IPS-18c (cell line): ENCODE measurements around the gene RIOK2.
"Not testable (repeated sequence)": the region's sequence is repeated elsewhere in the genome, so short reads cannot be mapped to it uniquely, and the experiment has no call there.

Source experiments
- H3K4me3 ChIP-seq: 2 replicates; pipeline ENCODE4 v1.7.0; 2013; ENCODE audit warnings: low read depth, mild to moderate bottlenecking, low read length, moderate library complexity; ENCODE audit not compliant: insufficient read depth
- H3K9me3 ChIP-seq: one replicate; pipeline ENCODE4 v1.6.1; 2013; ENCODE audit warnings: mild to moderate bottlenecking, low read length, moderate library complexity; ENCODE audit not compliant: control insufficient read depth, insufficient read depth

The RIOK2 gene

GRCh38 chr5:97141031-97141430 is 42.0 kb downstream of the RIOK2 start:
- Histone ChIP-seq H3K4me3 (no peak overlapping the region), H3K9me3 (no peaks in the 10 kb centered on the region)

DNA sequence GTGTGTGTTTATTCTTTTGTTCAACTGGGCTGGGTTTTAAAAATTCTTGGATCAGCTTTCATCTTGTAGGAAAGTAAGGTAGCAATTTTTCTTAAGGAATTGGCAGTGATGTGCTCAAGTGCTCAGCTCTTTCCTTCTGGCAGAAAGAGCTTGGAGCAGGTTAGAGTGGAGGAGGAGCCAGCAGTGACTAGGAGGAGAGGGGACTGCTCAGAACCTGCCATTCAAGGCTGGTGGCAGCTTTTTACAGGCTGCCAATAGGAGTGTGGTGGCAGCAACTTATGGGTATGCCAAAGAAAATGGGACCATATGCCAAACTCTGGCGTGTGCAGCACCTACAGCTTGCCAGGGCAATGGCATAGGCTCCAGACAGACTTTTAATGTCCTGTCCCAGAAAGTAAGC is 42.8 kb downstream of the RIOK2 start:
- H3K4me3 ChIP-seq, H3K9me3 ChIP-seq: not testable (repeated sequence)

DNA sequence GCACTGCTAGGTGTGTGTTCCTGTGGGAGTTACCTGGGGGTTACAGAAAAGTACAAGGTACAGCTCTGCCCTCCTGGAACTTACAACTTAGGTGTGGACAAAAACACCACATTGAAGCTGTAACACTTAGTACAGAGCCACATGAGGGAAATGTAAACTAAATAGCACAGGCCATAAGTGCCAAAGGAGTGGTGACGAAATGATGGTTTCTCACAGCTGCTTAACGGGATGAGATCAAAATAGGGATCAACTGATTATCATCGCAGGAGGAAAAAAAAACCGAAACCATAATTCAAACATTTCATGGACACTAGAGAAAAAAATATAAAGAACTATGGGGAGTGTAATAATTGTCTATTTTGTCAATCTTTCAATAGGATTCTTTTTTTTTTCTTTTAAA is 46.6 kb downstream of the RIOK2 start:
- Histone ChIP-seq H3K4me3 (no peak overlapping the region), H3K9me3 (no peaks in the 10 kb centered on the region)

DNA sequence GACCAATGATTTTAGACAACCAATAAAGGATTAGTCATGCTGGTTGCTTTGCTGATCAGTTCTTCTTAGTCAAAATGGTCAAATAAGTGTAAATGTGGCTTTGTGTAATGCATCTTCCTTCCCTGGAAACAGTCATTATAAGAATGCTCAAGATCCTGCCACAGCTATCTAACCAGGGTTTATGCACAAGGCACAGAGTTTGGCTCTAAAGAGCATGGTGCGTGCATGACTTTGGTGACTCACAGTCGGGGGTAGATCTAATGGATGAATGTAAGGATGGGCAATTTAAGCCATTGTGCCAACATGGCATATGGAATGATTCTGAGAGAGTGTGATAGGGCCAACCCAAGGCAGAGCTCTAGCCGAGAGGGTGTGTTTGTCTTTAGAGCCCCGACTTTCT is 47.2 kb downstream of the RIOK2 start:
- no peak overlapping the region for H3K4me3 ChIP-seq
- H3K9me3 ChIP-seq = no peaks in the 10 kb centered on the region

DNA sequence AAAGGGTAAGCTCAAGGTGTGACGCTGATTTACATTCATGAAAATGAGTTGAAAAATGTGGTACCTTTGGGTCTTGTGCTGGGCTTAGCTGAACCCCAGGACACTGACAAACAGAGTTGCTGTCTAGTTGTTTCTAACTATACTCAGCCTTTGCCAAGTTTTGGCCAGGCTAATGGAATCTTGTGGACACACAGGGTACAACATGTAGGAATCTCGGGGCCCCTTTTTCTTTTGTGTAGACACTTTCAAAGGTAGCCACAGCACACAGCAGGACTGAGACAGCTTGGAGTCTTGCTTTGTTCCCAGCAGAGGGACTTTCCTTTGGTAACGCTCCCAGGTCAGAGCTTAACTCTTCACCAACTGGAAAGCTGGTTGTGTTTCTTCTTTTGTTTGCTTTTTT is 48.4 kb downstream of the RIOK2 start:
- H3K9me3 ChIP-seq = no peaks in the 10 kb centered on the region
- H3K4me3 ChIP-seq = no peak overlapping the region

DNA sequence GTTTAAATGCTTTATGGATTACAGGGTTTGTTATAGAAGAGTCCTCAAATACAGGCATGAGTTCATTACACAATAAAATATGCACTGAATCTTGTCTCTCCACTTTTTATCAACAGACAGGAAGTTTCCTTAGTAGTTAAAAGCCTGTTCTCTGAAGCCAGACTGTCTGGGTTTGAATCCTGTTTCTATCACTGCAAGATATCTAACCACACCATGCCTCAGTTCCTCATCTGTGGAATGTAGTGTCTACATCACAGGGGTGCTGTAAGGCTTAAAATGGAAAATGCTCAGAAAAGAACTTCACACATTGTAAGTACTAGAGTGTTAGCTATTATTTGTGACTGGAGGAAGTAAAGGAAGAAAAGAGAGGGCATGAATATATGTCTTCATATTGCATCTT is 49.9 kb downstream of the RIOK2 start:
- Histone ChIP-seq H3K4me3 (no peak overlapping the region), H3K9me3 (no peaks in the 10 kb centered on the region)

GRCh38 chr5:97131921-97132320 is 51.1 kb downstream of the RIOK2 start:
- Histone ChIP-seq H3K9me3 (no peaks in the 10 kb centered on the region), H3K4me3 (no peak overlapping the region)

DNA sequence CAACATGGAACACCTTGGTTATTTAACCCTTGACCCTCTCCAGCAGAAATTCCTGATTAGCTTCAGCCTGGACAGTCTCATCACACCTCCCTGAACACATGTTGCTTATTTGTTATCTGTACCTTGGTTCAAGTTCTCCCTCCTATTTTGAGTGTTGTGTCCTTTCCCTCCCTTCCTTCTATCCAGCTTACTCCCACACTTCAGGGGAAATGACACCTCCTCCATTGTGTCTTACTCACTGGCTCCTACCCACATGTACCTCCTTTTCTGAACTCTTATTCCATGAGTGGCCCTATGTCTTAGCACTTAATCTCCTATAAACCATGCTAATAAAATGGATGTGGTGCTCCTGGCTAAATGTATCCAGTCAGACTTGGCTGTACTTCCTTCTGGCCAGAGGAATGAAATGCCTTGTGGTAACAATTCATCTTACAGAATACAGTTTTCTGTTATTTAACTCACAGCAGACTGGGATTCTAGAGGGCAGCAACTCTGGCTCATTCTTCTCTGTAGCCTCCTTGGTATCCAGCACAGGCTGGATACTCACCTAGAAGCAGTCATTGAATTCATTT is 51.8 kb downstream of the RIOK2 start:
- Histone ChIP-seq H3K9me3 (no peaks in the 10 kb centered on the region), H3K4me3 (no peak overlapping the region)

DNA sequence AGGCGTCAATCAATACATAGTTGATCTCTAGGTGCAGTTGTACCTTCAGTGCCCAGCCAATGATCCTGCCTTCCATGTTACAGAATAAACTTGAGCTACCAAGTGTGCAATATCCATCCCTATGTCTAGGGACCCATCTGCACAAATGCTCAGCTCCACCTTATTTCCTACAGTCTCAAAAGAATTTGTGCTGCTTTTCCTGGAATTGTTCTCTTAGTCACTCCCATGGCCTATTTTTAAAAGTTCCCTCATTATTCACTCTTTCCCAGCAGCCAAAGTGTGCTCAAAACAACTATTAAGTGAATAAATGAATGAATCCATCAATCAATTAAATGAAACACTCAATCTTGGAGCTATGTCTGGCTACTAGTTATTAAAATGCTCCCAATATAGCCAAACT is 55.3 kb downstream of the RIOK2 start:
- Histone ChIP-seq H3K4me3 (no peak overlapping the region), H3K9me3 (no peaks in the 10 kb centered on the region)

- no peaks in the 10 kb centered on the region for H3K9me3 ChIP-seq
- H3K4me3 ChIP-seq = no peak overlapping the region
These were observed 57.8 kb downstream of the RIOK2 start for GRCh38 chr5:97125125-97125683.

DNA sequence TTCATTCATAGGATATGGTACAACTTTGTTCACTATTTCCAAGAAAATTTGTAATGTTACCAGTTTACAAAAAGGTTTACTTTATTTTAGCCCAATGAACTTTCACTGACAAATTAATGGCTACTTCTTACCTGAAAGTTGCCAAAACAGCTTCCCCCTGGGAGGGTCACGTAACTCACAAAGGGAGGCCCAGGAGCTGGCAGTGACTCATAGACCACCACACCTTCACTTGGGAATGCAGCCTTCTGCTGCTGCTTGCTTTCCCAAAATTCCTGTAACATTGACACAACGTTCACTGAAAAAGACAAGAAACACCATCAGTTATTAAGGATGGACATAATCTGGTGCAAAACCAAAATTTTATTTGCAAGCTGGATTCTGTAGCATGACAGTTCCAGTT is 58.7 kb downstream of the RIOK2 start:
- no peak overlapping the region for H3K4me3 ChIP-seq

GRCh38 chr5:97121848-97122247 is 61.2 kb downstream of the RIOK2 start:
- Histone ChIP-seq H3K9me3 (no peaks in the 10 kb centered on the region), H3K4me3 (no peak overlapping the region)

More for the DNA sequence above, 58.7 kb downstream of the RIOK2 start:
- no peaks in the 10 kb centered on the region for H3K9me3 ChIP-seq

DNA sequence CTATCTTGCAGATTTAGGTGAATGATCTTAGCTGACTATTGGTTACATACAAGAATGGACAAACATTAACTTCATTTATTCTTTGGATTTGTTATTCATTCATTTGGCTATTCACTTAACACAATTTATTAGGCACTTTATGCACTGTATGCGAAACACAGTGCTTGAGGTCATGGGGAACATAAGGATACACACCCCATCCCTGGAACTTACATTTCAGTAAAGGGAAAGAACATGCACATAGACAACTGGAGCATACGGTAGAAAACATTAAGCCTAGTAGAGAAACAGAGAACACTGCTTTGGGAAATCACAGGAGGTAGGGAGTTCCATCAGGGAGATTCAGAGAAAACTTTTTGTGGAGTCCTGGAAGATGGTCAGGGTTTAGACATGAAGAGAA is 62.9 kb downstream of the RIOK2 start:
- Histone ChIP-seq H3K4me3 (no peak overlapping the region), H3K9me3 (no peaks in the 10 kb centered on the region)

- Histone ChIP-seq H3K9me3 (no peaks in the 10 kb centered on the region), H3K4me3 (no peak overlapping the region)
These were observed 64.0 kb downstream of the RIOK2 start for GRCh38 chr5:97119007-97119390.

DNA sequence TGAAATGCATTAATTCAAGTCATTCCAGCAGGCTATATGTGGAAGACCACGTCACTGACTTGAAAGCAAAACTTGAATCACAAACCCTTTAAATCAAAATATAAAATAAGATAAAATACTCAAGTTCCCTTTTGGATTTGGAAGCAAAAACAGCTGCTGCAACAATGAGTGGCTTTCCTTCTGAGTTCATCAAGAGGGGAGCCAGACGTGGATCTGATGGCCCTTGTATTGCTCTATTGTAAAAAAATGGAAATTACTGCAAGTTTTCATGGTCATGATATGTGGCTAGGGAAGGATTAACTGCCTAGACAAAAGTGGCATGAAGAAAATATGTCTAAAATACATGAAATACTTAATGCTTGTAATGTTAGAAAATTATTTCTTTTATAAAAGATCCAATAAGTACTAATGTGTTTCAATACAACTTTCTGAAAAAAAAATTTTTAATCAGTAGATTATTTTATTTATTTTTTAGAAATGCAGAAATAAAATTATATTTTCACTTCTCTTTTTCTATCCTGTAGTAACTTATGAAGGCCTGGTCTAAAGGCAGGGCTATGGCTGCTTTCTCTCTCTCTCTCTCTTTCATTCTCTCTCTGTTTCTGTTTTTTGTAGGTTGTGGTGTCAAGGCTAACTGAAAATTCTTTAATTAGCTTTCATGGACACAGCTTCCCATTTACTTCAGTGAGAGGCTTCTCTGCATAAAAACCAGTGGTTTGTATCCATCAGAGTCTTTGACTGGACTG is 64.6 kb downstream of the RIOK2 start:
- H3K4me3 ChIP-seq = no peak overlapping the region
- no peaks in the 10 kb centered on the region for H3K9me3 ChIP-seq

- H3K4me3 ChIP-seq = no peak overlapping the region
- H3K9me3 ChIP-seq = peaks cover 2% of the 10 kb centered on the region
These were observed 67.1 kb downstream of the RIOK2 start for GRCh38 chr5:97115932-97116331.

DNA sequence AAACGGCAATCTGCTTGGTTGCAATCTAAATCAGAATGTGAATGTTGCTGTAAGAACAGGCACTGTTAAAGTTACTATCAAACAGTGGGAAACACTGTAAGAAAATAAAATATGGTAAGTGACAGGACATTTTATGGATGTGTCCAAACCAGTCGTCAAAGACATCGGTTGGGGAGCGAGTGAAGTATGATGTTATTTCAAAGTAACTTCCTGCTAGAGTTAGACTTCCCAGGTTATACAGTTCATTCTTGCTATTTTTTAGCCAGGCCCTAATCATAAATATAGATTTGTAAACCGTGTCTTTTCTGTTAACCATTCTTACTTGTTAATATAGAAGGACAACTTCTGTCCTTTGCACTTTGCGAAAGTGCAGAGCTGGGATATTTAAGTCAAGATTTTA is 70.8 kb downstream of the RIOK2 start:
- Histone ChIP-seq H3K4me3 (no peak overlapping the region), H3K9me3 (peaks cover 2% of the 10 kb centered on the region)

DNA sequence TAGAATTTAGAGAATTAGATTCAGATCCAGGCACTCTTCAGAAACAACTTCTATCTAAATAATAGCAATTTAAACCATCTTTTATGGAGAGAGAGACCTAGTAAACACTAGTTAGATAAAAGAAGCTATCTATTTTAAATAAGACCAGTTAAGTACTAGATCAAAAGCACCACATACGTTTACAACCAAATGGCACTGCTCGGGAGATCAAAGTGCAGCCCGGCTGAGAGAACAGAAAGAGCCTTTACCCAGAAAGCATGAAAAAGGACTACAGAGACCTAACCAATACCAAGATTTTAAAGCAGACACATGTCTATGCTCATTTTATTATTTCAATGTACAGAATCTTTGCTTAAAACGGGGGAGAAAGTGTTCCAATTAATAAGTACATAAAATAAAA is 71.4 kb downstream of the RIOK2 start:
- H3K9me3 ChIP-seq = peaks cover 2% of the 10 kb centered on the region

GRCh38 chr5:97111004-97111403 is 72.0 kb downstream of the RIOK2 start:
- no peak overlapping the region for H3K4me3 ChIP-seq
- H3K9me3 ChIP-seq = peaks cover 2% of the 10 kb centered on the region

More for the DNA sequence above, 71.4 kb downstream of the RIOK2 start:
- no peak overlapping the region for H3K4me3 ChIP-seq
